ENCODE measurements around the gene PTPRM. TPM values are rescaled to one million over a fixed set of nuclear protein-coding genes. Genes with fewer than 3 reads are reported as not detected.
A peak's percentile ranks its signal among the peaks of the same experiment; 100 is the strongest.

Gene PTPRM
- total RNA-seq, 4 donors from 2014 or later = 22.5 to 92.5 (median 39.2) TPM

DNA sequence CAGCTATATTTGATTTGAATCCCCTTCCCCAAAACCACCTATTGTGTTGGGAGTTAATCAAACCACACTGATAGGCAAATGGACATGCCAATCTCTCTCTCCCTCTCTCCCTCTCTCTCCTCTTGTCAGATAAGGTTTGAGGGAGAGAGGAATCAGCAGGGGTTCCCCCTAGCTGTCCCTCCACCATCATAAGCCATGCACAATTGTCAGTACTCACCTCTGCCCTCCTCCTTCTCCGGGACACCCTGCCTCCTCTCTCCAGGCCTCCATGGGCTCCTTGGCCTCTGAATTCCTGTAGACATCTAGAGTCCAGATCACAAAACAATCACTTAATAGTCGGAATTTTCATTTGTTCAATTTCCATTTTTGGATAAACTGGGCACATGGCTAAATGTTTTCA, 798.4 kb downstream of the PTPRM start:
- H3K27me3 ChIP-seq = peaks cover 11% of the 10 kb centered on the region
- H3K4me3 ChIP-seq = no peak overlapping the region
- no peak for DNase-seq
- H3K4me1 ChIP-seq = peaks cover 0 to 10% (median 4%) of the 10 kb centered on the region in 4 donors
- no peak for TF ChIP-seq EP300 (IDR thresholded peaks at IDR 0.05; ENCODE audit: low read depth)
- no peak for TF ChIP-seq POLR2AphosphoS5 (IDR thresholded peaks at IDR 0.05)
- TF ChIP-seq, protein P1, sequence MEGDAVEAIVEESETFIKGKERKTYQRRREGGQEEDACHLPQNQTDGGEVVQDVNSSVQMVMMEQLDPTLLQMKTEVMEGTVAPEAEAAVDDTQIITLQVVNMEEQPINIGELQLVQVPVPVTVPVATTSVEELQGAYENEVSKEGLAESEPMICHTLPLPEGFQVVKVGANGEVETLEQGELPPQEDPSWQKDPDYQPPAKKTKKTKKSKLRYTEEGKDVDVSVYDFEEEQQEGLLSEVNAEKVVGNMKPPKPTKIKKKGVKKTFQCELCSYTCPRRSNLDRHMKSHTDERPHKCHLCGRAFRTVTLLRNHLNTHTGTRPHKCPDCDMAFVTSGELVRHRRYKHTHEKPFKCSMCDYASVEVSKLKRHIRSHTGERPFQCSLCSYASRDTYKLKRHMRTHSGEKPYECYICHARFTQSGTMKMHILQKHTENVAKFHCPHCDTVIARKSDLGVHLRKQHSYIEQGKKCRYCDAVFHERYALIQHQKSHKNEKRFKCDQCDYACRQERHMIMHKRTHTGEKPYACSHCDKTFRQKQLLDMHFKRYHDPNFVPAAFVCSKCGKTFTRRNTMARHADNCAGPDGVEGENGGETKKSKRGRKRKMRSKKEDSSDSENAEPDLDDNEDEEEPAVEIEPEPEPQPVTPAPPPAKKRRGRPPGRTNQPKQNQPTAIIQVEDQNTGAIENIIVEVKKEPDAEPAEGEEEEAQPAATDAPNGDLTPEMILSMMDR (IDR thresholded peaks at IDR 0.05) = no peak
- no peak for TF ChIP-seq POLR2A (IDR thresholded peaks at IDR 0.05)
- WGBS, 2 donors (ENCODE audit: low coverage in 1 of 2) = 85 to 86% methylated on average over 2 of the region's 2 CpGs
- H3K36me3 ChIP-seq = no peaks in the 10 kb centered on the region
- in situ Hi-C loops (cut with MboI; ENCODE audit: low pct_ligation_motif_present in 1 of 4, low pct_unique_long_range_greater_than_20kb in 1 of 4, low sequenced_read_pairs in 3 of 4) = no loop called here
- no peak overlapping the region for H3K27ac ChIP-seq
- intact Hi-C loops (cut with DNase I; ENCODE audit: low total_unique reads) = no loop called here
- no peaks in the 10 kb centered on the region for H3K9me3 ChIP-seq

DNA sequence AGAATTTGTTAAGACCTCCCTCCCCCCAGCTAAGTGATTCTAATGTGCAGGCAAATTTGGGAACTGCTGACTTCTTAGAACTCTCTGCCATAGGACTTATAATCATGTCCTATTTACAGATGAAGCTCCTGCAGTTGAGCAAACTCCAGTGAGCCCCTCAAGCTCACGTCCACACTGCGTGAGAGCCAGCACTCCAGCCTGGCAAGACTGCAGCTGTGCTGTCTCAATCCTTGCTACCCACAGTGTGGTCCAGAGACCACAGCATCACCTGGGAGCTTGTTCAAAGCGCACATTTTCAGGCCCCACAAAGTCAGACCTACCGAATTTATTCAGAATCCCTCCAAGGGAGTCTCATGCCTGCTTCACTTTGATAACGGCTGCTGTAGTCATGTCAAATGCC, 799.0 kb downstream of the PTPRM start:
- peaks cover 11% of the 10 kb centered on the region for H3K27me3 ChIP-seq
- 71 to 90% methylated on average over 1 to 5 of the region's 5 CpGs for WGBS, 2 donors (ENCODE audit: low coverage in 1 of 2)
- H3K4me1 ChIP-seq = peaks cover 0 to 10% (median 4%) of the 10 kb centered on the region in 4 donors
- no peak overlapping the region for H3K27ac ChIP-seq
- intact Hi-C loops (cut with DNase I; ENCODE audit: low total_unique reads) (no loop called here), in situ Hi-C loops (cut with MboI; ENCODE audit: low pct_ligation_motif_present in 1 of 4, low pct_unique_long_range_greater_than_20kb in 1 of 4, low sequenced_read_pairs in 3 of 4) (no loop called here)
- no peak for DNase-seq
- H3K4me3 ChIP-seq = no peak overlapping the region
- H3K36me3 ChIP-seq = no peaks in the 10 kb centered on the region
- H3K9me3 ChIP-seq = no peaks in the 10 kb centered on the region
- no peak for TF ChIP-seq EP300 (IDR thresholded peaks at IDR 0.05; ENCODE audit: low read depth)
- no peak for TF ChIP-seq POLR2AphosphoS5 (IDR thresholded peaks at IDR 0.05)
- no peak for TF ChIP-seq POLR2A (IDR thresholded peaks at IDR 0.05)
- TF ChIP-seq, protein P1 (IDR thresholded peaks at IDR 0.05) = no peak

DNA sequence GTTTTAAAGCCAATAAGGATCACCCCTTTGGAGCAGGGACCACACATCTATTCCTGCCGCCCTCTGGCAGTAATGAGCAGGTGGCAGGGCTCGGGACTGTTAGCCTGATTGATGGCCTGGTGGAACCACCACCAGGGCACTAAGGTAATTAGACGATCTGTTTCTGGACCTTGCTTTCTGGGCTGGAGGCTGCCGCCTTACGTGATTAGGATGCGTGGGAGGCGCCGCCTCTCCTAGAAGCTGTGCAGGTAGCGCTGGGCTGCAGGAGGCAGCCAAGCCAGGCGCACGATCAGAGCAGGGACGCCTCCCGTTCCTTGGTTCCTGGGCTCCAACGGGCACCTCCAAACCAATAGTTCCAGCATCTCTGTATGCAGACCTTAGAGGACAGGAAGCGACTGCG, 799.5 kb downstream of the PTPRM start:
- H3K27ac ChIP-seq = no peak overlapping the region
- 71 to 77% methylated on average over 3 to 16 of the region's 16 CpGs for WGBS, 2 donors (ENCODE audit: low coverage in 1 of 2)
- peaks cover 11% of the 10 kb centered on the region for H3K27me3 ChIP-seq
- TF ChIP-seq, protein P1 (IDR thresholded peaks at IDR 0.05) = no peak
- TF ChIP-seq POLR2A (IDR thresholded peaks at IDR 0.05) = no peak
- TF ChIP-seq EP300 (IDR thresholded peaks at IDR 0.05; ENCODE audit: low read depth) = no peak
- H3K4me1 ChIP-seq = peaks cover 0 to 10% (median 4%) of the 10 kb centered on the region in 4 donors
- H3K36me3 ChIP-seq = no peaks in the 10 kb centered on the region
- intact Hi-C loops (cut with DNase I; ENCODE audit: low total_unique reads) = no loop called here
- in situ Hi-C loops (cut with MboI; ENCODE audit: low pct_ligation_motif_present in 1 of 4, low pct_unique_long_range_greater_than_20kb in 1 of 4, low sequenced_read_pairs in 3 of 4) = no loop called here
- H3K9me3 ChIP-seq = no peaks in the 10 kb centered on the region
- DNase-seq = no peak
- H3K4me3 ChIP-seq = no peak overlapping the region

DNA sequence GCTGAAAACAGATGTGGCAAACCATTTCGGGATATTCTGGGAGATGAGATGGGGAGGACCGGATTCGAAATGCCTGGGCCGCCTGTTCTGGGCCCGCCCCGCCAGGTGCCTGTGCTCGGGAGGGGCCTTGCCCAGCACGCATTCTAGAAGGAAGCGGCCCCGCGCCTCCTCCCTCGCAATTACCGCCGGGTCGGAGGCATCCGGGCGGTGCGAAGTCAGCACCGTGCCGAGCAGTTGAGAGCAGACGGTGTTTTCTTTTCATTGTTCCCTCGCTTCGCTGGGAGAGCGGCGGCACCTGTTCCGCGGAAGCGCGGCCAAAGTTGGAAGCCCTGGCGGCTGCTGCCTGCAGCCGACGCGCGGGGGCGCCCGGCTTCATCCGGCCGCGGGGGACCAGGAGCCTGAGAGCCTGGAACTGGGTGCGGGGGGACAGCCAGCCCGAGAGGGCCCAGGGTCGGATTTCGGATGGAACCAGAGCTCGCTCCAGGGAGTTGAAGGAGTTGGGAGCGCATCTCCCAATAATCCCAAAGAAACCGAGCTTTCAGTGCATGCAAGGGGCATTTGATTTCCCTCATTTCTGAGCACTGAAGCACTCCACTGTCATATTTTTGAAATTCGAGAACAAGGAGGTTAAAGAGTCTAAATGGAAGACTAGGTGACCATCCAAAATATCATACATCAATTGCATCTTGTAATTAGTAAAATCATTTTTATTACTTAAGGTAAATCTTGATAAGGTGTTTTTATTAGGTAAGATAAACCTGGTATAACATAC, 800.3 kb downstream of the PTPRM start:
- Histone ChIP-seq H3K27ac (no peak overlapping the region), H3K9me3 (no peaks in the 10 kb centered on the region), H3K4me1 (peaks cover 0 to 10% (median 4%) of the 10 kb centered on the region in 4 donors), H3K27me3 (peaks cover 11% of the 10 kb centered on the region), H3K4me3 (peak overlapping the region in 3 of 4 donors; percentile 11 to 43 (median 17)), H3K36me3 (no peaks in the 10 kb centered on the region)
- intact Hi-C loops (cut with DNase I; ENCODE audit: low total_unique reads) = no loop called here
- TF ChIP-seq POLR2AphosphoS5 (IDR thresholded peaks at IDR 0.05) (no peak), POLR2A (IDR thresholded peaks at IDR 0.05) (no peak), EP300 (IDR thresholded peaks at IDR 0.05; ENCODE audit: low read depth) (no peak)
- TF ChIP-seq, protein P1 (IDR thresholded peaks at IDR 0.05) = peak; percentile 16 to 50 (median 34)
- DNase-seq = peak; percentile 31
- in situ Hi-C loops (cut with MboI; ENCODE audit: low pct_ligation_motif_present in 1 of 4, low pct_unique_long_range_greater_than_20kb in 1 of 4, low sequenced_read_pairs in 3 of 4) = no loop called here
- WGBS, 2 donors (ENCODE audit: low coverage in 1 of 2) = 14 to 42% methylated on average over 3 to 37 of the region's 47 CpGs
